Stimulated activated CD8-positive, alpha-beta memory T cell treated with anti-CD3 and anti-CD28 coated beads, Interleukin-4, amount 100 ng/mL, for 48 hours (primary cell): ENCODE results near the gene ESPNL.
"Not testable (repeated sequence)": the region's sequence is repeated elsewhere in the genome, so short reads cannot be mapped to it uniquely, and the experiment has no call there.

ENCODE experiments used
- DNase-seq: peaks from one replicate; pipeline ENCODE4 v3.0.0-alpha.2; 2020

Gene ESPNL, protein sequence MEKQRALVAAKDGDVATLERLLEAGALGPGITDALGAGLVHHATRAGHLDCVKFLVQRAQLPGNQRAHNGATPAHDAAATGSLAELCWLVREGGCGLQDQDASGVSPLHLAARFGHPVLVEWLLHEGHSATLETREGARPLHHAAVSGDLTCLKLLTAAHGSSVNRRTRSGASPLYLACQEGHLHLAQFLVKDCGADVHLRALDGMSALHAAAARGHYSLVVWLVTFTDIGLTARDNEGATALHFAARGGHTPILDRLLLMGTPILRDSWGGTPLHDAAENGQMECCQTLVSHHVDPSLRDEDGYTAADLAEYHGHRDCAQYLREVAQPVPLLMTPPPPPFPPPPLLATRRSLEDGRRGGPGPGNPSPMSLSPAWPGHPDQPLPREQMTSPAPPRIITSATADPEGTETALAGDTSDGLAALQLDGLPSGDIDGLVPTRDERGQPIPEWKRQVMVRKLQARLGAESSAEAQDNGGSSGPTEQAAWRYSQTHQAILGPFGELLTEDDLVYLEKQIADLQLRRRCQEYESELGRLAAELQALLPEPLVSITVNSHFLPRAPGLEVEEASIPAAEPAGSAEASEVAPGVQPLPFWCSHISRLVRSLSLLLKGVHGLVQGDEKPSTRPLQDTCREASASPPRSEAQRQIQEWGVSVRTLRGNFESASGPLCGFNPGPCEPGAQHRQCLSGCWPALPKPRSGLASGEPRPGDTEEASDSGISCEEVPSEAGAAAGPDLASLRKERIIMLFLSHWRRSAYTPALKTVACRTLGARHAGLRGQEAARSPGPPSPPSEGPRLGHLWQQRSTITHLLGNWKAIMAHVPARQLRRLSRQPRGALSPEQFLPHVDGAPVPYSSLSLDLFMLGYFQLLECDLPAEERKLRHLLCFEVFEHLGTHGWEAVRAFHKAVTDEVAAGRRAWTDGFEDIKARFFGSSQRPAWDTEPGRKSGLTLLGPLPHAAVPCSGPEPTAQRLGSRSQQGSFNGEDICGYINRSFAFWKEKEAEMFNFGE

GRCh38 chr2:238100049-238100820 lies at the start of gene ESPNL:
Gene ESPNL (plus strand): TSS chr2:238100340. CDS start chr2:238100420, 80 bp downstream.
- DNase-seq = peak; percentile 22

GRCh38 chr2:238053191-238053776 lies 46.9 kb upstream of the ESPNL start:
- no peak for DNase-seq

- DNase-seq = no peak
These were observed 44.3 kb upstream of the ESPNL start for GRCh38 chr2:238055841-238056240.

DNA sequence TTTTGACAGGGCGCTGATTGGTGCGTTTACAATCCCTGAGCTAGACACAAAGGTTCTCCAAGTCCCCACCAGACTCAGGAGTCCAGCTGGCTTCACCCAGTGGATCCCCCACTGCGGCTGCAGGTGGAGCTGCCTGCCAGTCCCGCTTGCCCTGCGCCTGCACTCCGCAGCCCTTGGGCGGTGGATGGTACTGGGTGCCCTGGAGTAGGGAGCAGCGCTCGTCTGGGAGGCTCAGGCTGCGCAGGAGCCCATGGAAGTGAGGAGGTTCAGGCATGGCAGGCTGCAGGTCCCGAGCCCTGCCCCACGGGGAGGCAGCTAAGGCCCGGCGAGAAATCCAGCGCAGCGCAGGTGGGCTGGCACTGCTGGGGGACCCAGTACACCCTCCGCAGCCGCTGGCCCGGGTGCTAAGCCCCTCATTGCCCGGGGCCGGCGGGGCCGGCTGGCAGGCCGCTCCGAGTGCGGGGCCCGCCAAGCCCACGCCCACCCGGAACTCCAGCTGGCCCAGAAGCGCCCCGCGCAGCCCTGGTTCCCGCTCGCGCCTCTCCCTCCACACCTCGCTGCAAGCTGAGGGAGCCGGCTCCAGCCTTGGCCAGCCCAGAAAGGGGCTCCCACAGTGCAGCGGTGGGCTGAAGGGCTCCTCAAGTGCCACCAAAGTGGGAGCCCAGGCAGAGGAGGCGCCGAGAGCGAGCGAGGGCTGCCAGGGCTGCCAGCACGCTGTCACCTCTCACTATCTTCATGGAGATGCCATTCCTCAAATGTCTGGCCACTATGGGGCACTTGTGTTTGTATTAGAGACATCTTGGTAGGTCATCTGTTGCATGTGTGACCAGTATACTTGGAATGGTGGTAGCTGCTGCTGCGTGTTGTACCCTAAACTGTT lies 42.2 kb upstream of the ESPNL start:
- DNase-seq = not testable (repeated sequence)

DNA sequence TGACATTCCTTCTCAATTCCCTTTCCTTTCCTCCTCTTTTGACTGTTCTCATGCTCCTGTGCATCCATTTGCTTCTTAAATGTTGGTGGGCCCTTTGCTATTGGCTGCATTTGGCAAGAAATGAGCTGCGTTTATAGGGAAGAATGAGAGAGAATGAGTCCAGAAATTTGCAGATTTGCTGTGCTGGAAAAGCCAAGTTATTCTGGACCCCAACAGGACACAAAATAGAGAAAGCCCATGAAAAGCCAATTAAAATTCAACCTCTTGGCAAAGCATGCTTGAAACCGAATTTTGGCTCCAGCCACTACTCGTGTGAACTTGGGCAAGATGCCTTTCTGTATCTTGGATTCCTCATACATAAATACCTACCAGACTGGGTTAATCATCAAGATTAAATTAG lies 40.6 kb upstream of the ESPNL start:
- no peak for DNase-seq

DNA sequence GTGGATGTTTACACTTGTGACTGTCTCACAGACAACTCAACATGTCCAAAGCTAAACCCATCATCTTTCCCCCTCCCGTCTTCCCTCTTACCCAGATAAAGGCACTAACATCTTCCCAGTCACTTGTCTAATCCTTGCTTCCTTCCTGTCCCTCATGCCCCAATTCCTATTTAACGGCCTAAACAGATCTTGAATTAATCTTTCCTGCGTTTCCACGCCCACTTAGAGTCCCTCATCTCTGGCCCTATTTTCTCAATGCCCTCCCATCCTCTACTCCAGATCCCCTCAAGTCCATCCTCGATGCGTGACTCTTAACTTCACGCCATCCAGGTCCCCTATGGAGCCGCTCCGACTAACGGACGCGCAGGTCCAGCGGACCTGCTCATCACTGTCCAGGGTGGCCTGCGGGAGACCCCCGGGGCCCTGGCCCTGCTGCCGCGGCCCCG lies 40.0 kb upstream of the ESPNL start:
- DNase-seq = no peak

DNA sequence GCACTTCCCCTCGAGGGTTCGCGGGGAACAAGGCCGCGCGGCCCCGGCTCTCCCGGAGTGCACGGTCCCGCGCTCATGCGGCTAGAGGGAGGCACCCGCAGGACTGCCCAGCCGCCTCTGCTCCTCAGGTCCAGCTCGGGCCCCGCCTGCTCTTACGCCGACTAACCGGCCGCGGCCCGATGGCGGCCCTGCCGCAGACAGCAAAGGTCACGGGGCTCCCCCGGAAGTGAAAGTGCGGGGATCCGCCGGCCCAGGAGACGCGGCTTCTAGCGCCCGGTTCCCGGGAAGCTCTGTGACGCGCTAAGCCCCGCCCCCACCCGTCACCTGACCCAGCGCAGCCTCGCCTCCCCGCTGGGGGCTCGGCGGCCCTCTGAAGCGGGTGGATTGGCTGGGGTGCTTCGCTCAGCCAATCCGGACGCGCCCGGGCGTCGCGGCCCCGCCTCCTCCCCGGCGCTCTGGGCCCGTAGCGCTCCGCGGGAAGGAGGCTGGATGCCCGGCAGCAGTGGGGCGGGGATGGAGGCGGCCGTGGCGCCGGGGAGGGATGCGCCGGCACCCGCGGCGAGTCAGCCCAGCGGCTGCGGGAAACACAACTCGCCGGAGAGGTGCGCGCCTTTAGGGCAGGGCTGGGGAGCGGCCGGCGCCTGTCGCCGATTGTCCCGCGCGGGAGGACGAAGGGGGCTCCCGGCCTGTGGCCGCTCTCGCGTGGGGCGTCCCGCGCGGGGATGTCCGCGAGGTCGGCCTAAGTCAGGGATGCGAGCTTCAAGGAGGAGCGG lies 39.4 kb upstream of the ESPNL start, which contains the start of gene SCLY:
SCLY (plus strand) TSS at position 460 of the 773 bp plus-strand sequence; CDS start at position 514, 54 bp downstream.
- DNase-seq = peak; percentile 96

DNA sequence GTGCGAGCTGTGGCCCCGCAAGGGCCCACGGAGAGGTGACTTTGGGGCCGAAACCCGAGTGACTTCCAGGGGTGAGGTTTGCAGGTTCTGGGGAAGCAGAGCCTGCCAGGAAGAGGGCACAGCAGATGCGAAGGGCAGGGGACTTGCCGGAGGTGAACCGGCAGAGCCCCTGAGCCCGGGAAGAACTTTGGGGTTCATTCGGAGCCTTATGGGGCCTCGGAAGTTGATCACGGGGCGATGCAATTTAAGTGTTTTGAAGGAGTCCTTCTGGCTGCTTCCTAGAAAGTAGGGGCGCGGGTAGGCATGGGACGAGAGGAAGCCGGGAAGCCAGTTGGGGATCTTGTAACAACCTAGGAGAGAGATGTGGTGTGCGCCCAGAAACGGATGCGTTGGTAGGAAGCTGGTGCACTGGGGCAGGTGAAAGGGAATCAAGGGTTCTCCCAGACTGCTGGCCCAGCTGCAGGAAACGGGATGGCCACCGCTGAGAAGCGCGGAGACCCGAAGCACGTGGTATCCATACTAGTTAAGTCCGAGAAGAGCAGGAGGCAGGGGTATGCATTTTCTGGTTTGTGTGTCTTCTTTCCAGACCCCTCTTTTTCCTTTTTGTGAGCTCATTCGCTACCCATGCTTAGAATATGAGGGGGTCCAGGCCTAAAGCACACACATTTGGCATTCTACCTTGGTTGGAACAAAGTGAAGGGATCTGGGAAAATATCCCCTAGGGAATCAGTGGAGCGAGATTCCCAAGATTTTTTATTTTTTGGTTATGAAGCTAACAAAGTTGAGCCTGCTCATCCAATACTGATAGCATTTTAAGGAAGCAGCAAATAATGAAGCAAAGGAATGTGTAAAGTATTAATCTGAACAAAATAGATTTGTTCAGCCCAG lies 38.6 kb upstream of the ESPNL start:
- peak; percentile 51 for DNase-seq

DNA sequence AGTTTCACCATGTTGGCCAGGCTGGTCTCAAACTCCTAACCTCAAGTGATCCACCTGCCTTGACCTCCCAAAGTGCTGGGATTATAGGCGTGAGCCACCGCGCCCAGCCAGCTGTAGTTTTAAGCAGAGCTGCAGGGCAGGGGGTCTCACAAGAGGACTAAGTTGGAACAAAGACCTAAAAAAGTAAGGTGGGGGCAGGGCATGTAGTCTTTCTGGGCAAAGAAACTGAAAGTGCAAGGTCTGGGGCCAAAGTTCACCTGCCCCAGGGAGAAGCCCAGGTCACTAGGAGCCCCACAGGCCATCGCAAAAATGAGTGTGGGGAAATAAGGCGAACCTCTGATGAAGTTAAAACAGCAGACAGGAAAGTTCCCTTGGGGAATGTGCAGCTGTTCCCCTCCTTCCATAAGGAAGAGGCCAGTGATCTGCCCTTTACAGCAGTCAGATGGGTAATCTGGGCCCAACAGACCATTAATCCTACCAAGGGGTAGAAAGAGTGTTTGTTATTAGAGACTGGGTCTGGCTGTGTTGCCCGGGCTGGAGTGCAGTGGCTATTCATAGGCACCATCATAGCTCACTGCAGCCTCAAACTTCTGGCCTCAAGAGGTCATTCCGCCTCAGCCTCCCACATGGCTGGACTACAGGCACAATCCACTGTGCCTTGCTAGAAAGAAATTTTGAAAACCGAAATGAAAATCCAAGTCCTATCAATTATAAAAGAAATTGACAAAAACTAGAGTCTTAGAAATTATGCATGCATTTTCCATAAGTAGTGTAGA lies 36.5 kb upstream of the ESPNL start:
- DNase-seq = no peak

DNA sequence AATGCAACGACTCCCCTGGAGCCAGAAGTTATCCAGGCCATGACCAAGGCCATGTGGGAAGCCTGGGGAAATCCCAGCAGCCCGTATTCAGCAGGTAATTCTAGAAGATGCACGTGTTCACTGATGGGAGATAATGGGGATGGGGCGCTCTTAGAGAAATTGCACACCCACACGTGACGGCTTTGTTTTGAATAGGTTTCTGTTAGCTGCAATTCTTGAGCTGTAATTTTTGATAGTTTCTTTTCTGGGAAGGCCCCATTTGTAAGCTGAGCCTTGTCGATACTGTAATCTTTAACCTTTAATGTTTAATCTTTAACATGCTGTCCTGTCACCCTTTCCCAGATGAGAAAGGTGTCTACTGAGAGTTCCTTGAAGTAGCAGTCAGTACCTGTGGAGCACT lies 35.8 kb upstream of the ESPNL start:
- no peak for DNase-seq

DNA sequence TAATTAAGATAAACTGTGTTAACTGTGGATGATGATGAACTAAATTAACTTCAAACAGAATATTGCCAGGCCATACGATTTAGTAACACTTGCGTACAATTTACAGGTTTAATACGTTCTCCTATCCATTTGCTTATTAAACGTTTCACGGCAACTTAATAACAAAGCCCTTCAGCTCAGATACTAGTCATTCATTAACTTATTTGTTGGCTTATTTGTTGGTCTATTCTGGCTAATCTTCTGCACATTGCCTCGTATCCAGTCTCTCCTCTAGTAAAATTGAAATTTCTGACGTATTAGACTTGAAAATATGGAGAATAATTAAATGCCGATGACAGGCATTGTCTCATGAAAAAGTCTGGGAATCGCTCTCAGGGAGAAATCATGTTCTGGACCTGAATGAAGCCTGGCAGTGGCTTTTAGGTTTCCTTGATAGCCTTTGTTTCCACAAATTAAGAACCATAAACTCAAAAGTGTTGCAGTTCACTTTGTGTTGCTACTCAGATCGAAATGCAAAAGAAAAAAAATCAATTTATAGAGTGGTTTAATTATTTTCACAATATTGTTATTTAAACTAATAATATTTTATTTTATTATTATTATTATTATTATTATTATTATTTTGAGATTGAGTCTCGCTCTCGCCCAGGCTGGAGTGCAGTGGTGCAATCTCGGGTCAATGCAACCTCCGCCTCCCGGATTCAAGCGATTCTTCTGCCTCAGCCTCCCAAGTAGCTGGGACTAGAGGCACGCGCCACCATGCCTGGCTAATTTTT lies 34.9 kb upstream of the ESPNL start:
- no peak for DNase-seq

DNA sequence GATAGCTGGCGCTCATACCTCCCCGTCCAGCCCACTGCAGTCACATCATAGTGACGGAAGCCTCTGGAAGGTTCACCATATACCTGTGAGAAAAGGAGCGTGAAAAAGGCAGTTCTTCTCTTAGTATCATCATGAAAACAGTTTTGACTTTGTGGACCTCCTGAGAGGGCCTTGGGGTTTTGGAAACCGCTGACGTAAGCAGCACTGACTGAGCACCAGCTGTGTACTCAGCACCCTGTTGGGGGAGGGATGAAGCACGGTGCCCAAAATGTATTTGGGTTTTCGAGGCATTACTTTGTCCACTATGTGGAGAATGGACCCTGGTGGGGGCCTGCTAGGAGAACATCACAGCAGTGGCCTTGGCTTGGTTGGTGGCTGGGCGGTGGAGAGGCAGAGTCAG lies 33.9 kb upstream of the ESPNL start:
- no peak for DNase-seq

DNA sequence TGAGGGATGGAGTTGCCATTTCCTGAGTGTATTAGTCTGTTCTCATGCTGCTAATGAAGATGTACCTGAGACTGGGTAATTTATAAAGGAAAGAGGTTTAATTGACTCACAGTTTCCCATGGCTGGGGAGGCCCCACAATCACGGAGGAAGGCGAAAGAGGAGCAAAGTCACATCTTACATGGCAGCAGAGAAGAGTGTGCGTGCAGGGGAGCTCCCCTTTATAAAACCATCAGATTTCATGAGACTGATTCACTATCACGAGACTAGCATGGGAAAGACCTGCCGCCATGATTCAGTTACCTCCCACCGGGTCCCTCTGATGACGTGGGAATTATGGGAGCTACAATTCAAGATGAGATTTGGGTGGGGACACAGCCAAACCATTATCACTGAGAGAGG lies 33.4 kb upstream of the ESPNL start:
- peak; percentile 31 for DNase-seq

DNA sequence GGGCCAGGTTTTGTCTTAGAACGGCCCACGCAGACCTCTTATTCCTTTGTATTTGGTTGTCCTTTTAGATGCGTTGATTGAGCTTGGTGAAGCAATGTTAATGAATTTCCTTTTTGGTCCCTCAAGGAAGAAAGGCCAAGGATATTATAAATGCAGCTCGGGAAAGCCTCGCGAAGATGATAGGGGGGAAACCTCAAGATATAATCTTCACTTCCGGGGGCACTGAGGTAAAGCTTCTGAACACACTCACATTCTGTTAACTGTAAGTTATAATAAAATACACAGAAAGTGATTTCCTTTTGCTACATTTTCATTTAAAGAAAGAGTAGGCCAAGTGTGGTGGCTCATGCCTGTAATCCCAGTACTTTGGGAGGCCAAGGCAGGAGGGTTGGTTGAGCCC lies 32.2 kb upstream of the ESPNL start:
- DNase-seq = no peak

DNA sequence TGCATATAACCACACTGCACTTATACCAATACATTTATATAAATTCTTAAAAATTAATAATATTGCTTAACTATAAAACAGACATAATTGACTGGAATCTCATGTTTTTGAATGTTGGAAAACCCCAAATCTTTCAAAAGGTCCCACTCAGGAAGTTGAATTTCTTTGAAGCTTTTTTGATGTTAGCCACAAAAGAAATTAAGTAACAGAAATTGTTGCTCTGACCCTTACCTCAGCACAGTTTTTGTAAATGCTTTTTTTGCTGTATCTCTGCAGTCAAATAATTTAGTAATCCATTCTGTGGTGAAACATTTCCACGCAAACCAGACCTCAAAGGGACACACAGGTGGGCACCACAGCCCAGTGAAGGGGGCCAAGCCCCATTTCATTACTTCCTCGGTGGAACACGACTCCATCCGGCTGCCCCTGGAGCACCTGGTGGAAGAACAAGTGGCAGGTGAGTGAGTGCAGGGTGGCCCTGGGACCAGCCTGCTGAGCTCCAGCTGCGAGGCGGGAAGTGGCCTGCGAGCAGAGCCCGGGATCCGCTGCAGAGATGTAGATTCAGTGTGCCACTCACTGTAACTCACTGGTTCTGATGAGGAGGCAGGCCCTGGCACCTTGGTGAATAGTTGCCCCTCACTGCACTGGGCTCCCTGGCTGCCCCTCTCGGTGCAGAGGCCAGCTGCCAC lies 31.0 kb upstream of the ESPNL start:
- DNase-seq = no peak

- no peak for DNase-seq
These were observed 30.3 kb upstream of the ESPNL start for GRCh38 chr2:238069877-238070276.

DNA sequence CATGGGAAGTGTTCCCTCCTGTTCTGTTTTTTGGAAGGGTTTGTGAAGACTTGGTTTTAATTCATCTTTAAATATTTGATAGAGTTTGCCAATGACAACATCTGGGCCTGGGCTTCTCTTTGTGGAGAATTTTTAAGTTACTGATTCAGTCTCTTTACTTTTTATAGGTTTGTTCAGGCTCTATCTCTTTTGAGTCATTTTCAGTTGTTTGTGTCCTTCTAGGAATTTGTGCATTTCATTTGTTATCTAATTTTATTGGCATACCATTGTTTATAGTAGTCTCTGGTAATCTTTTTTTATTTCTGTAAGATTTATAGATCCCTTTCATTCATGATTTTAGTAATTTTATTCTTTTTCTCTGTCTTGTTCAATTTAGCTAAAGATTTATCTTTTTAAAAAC lies 24.7 kb upstream of the ESPNL start:
- no peak for DNase-seq
